Stimulated activated CD4-positive, alpha-beta T cell treated with anti-CD3 and anti-CD28 coated beads, TNF-alpha, amount 100 ng/mL, for 4 hours (primary cell): ENCODE measurements around the gene SPATA31E1.

ENCODE experiments used
- DNase-seq, 3 experiments: peaks; one replicate each; pipeline ENCODE4 v3.0.0-alpha.2; 2020; ENCODE audit warnings: low read depth in 3 of 3

The SPATA31E1 gene

GRCh38 chr9:87863882-87864465 lies 18.7 kb upstream of the SPATA31E1 start:
- DNase-seq = no peak

- DNase-seq = no peak
Measured at GRCh38 chr9:87864915-87865314, 17.8 kb upstream of the SPATA31E1 start.

- DNase-seq = no peak
Measured at GRCh38 chr9:87865626-87866025, 17.1 kb upstream of the SPATA31E1 start.

GRCh38 chr9:87867391-87867790 lies 15.3 kb upstream of the SPATA31E1 start:
- DNase-seq = no peak

- DNase-seq = no peak
Measured at GRCh38 chr9:87868175-87868574, 14.5 kb upstream of the SPATA31E1 start.

GRCh38 chr9:87868635-87869034 lies 14.0 kb upstream of the SPATA31E1 start:
- no peak for DNase-seq

GRCh38 chr9:87869082-87869481 lies 13.6 kb upstream of the SPATA31E1 start:
- DNase-seq = no peak

GRCh38 chr9:87871425-87872078 lies 11.1 kb upstream of the SPATA31E1 start:
- no peak for DNase-seq

GRCh38 chr9:87872079-87872624 lies 10.5 kb upstream of the SPATA31E1 start:
- DNase-seq = no peak

- no peak for DNase-seq
Measured at GRCh38 chr9:87873607-87874303, 8.9 kb upstream of the SPATA31E1 start.

GRCh38 chr9:87874304-87874623 lies 8.4 kb upstream of the SPATA31E1 start:
- DNase-seq = no peak

GRCh38 chr9:87875060-87875459 lies 7.6 kb upstream of the SPATA31E1 start:
- DNase-seq = no peak

- DNase-seq = no peak
Measured at GRCh38 chr9:87875831-87876545, 6.7 kb upstream of the SPATA31E1 start.

GRCh38 chr9:87876708-87877107 lies 6.0 kb upstream of the SPATA31E1 start:
- DNase-seq = no peak

GRCh38 chr9:87878989-87879511 lies 3.6 kb upstream of the SPATA31E1 start:
- no peak for DNase-seq

- DNase-seq = no peak
Measured at GRCh38 chr9:87880116-87880515, 2.6 kb upstream of the SPATA31E1 start.

- DNase-seq = no peak
Measured at GRCh38 chr9:87880683-87881082, 2.0 kb upstream of the SPATA31E1 start.

- DNase-seq = no peak
Measured at GRCh38 chr9:87883274-87883673, 597 bp downstream of the SPATA31E1 start.

- DNase-seq = no peak
Measured at GRCh38 chr9:87883990-87884389, 1.3 kb downstream of the SPATA31E1 start.

- DNase-seq = no peak
Measured at GRCh38 chr9:87884578-87885459, 2.1 kb downstream of the SPATA31E1 start.
